Endothelial cell of umbilical vein (primary cell): ENCODE data around the gene ARSB. TPM values are rescaled to one million over a fixed set of nuclear protein-coding genes. Genes with fewer than 3 reads are reported as not detected.

Experiments used
- BruUV-seq: library from RNA; stranded (reverse); fragments of 400-500 nt; replicated peaks from 2 replicates; lab custom pipeline; 2021; lab: Mats Ljungman, UMichigan
- CTCF ChIA-PET: fragments of 300-600, 350-600 bp; sonication (Branson Sonifier 250); formaldehyde crosslinking; loops from one replicate; lab custom pipeline; 2021; ENCODE audit warnings: antibody characterized with exemption, inconsistent platforms; lab: Charles Lee
- POLR2A ChIA-PET: fragments of 300-600, 350-600 bp; sonication (Branson Sonifier 250); formaldehyde crosslinking; loops from one replicate; lab custom pipeline; 2021; ENCODE audit warnings: antibody characterized with exemption, inconsistent platforms; lab: Charles Lee
- DNase-seq: peaks from one replicate; pipeline ENCODE4 v3.0.0-alpha.2; 2011; ENCODE audit warnings: low read depth, low spot score
- FAIRE-seq: peaks from 2 replicates; lab custom pipeline; 2011; peaks lifted over from hg19 to GRCh38; lab: Jason Lieb, UNC
- H2AFZ ChIP-seq: 2 replicates; pipeline ENCODE4 v1.6.0; 2012; ENCODE audit warnings: low read depth, low read length, control low read depth, inconsistent platforms
- H3K27ac ChIP-seq: 2 replicates; pipeline ENCODE4 v1.5.1; 2011; ENCODE audit warnings: low read depth, mild to moderate bottlenecking, control low read depth, low read length, moderate library complexity; ENCODE audit not compliant: insufficient read depth
- H3K27me3 ChIP-seq, 2 experiments: 2 replicates each; pipeline versions ENCODE4 v1.6.0 to v1.6.1; 2011; ENCODE audit warnings: low read length in 2 of 2, mixed read lengths in 1 of 2; ENCODE audit not compliant: control insufficient read depth in 2 of 2, insufficient read depth in 2 of 2
- H3K36me3 ChIP-seq, 2 experiments: 2 replicates in 1 of 2; 3 replicates in 1 of 2; pipeline ENCODE4 v1.5.1; 2011; ENCODE audit warnings: low read length in 2 of 2, mild to moderate bottlenecking in 1 of 2, moderate library complexity in 1 of 2; ENCODE audit not compliant: control insufficient read depth in 2 of 2, insufficient read depth in 2 of 2; ENCODE audit errors: extremely low read depth in 1 of 2
- H3K4me1 ChIP-seq: 3 replicates; pipeline ENCODE4 v1.5.1; 2011; ENCODE audit warnings: mild to moderate bottlenecking, low read length; ENCODE audit not compliant: control insufficient read depth, insufficient read depth; ENCODE audit errors: extremely low read depth
- H3K4me2 ChIP-seq: 2 replicates; pipeline ENCODE4 v1.6.1; 2011; ENCODE audit warnings: low read length, control low read depth, mixed read lengths; ENCODE audit not compliant: insufficient read depth
- H3K4me3 ChIP-seq, 3 experiments: fragments of 200-600 bp in 1 of 3; sonication (generic), shearing (Covaris generic) in 1 of 3; replicated peaks in 1 of 3; 2 replicates each; pipeline ENCODE4 v1.5.1; 2011 to 2016; ENCODE audit warnings: control low read depth in 3 of 3, low read length in 3 of 3, mild to moderate bottlenecking in 2 of 3, inconsistent platforms in 1 of 3, low read depth in 1 of 3, moderate library complexity in 1 of 3; ENCODE audit not compliant: insufficient read depth in 1 of 3
- H3K79me2 ChIP-seq: 2 replicates; pipeline ENCODE4 v1.6.0; 2012; ENCODE audit warnings: low read length, inconsistent platforms; ENCODE audit not compliant: control insufficient read depth, insufficient read depth
- H3K9ac ChIP-seq: replicated peaks from 2 replicates; pipeline ENCODE3; 2011; ENCODE audit warnings: low read length, control low read depth; ENCODE audit not compliant: insufficient read depth; ENCODE audit errors: extremely low read depth
- H3K9me1 ChIP-seq: replicated peaks from 3 replicates; pipeline ENCODE4 v1.6.0; 2011; ENCODE audit warnings: mild to moderate bottlenecking, low read length; ENCODE audit not compliant: control insufficient read depth, insufficient read depth; ENCODE audit errors: extremely low read depth
- H3K9me3 ChIP-seq: replicated peaks from 2 replicates; pipeline ENCODE4 v1.5.1; 2012; ENCODE audit warnings: low read length, inconsistent platforms; ENCODE audit not compliant: control insufficient read depth, insufficient read depth
- H4K20me1 ChIP-seq: replicated peaks from 2 replicates; pipeline ENCODE3; 2011; ENCODE audit warnings: mild to moderate bottlenecking, low read length; ENCODE audit not compliant: control insufficient read depth, insufficient read depth; ENCODE audit errors: extremely low read depth
- EZH2 ChIP-seq: IDR thresholded peaks from 2 replicates; pipeline ENCODE4 v1.6.1; 2012; ENCODE audit warnings: borderline replicate concordance, low read depth, mild to moderate bottlenecking, moderate library complexity, low read length, inconsistent platforms; ENCODE audit not compliant: severe bottlenecking
- FOS ChIP-seq: IDR thresholded peaks from 2 replicates; pipeline ENCODE4 v1.6.1; 2011; ENCODE audit warnings: mild to moderate bottlenecking, low read length, moderate library complexity, borderline replicate concordance; ENCODE audit not compliant: insufficient read depth
- GATA2 ChIP-seq: IDR thresholded peaks from 2 replicates; pipeline ENCODE4 v1.7.0; 2011; ENCODE audit warnings: low read depth, mild to moderate bottlenecking, moderate library complexity, mixed read lengths, low read length; ENCODE audit not compliant: insufficient read length, insufficient read depth
- JUN ChIP-seq: IDR thresholded peaks from 2 replicates; pipeline ENCODE4 v1.6.1; 2011; ENCODE audit warnings: borderline replicate concordance, low read depth; ENCODE audit not compliant: insufficient read length, insufficient read depth
- MYC ChIP-seq: IDR thresholded peaks from one replicate; pipeline ENCODE4 v1.6.1; 2011; ENCODE audit warnings: mild to moderate bottlenecking, low read depth, low read length
- POLR2A ChIP-seq: IDR thresholded peaks from 2 replicates; pipeline ENCODE4 v1.6.1; 2012; ENCODE audit warnings: low read depth, mild to moderate bottlenecking, control low read depth, low read length
- POLR2AphosphoS5 ChIP-seq: IDR thresholded peaks from 2 replicates; pipeline ENCODE4 v1.6.1; 2012; ENCODE audit warnings: low read depth, mild to moderate bottlenecking, control low read depth, low read length, moderate library complexity; ENCODE audit not compliant: insufficient read depth
- dilution Hi-C: fragments of 300-500 bp; cut with MboI; formaldehyde crosslinking; loops from one replicate; pipeline ENCODE4 v1.15.0; 2019; ENCODE audit warnings: low sequenced_read_pairs; ENCODE audit not compliant: extremely low pct_ligation_motif_present
- intact Hi-C: fragments of 100-400 bp; cut with micrococcal nuclease; formaldehyde crosslinking; loops from one replicate; pipeline ENCODE4 v1.10.0; 2022
- polyA plus RNA-seq, 4 experiments: library from polyadenylated mRNA; depleted of rRNA in 3 of 4; stranded (reverse) in 3 of 4; unstranded in 1 of 4; fragments of >200 nt; gene quantifications; 2 replicates each; pipeline versions ENCODE4 v1.2.1 to v1.2.3, GENCODE V29; 2011 to 2012; ENCODE audit warnings: missing spikeins in 1 of 4
- total RNA-seq: library from RNA; stranded (reverse); gene quantifications from 2 replicates; pipeline ENCODE4 v1.2.3, GENCODE V29; 2021
- TF ChIP-seq, protein P1 (sequence below), 2 donors: IDR thresholded peaks; 1 replicate in 1 of 2; 2 replicates in 1 of 2; pipeline ENCODE4 v1.5.1; 2011; ENCODE audit warnings: low read length in 2 of 2, mild to moderate bottlenecking in 2 of 2, moderate library complexity in 2 of 2, control low read depth in 1 of 2, inconsistent platforms in 1 of 2, low read depth in 1 of 2; ENCODE audit not compliant: insufficient read depth in 1 of 2; ENCODE audit errors: extremely low read depth in 1 of 2
- TF ChIP-seq, protein P2 (sequence below): IDR thresholded peaks from 2 replicates; pipeline ENCODE4 v1.6.1; 2011; ENCODE audit not compliant: insufficient read depth, insufficient read length

ARSB gene
- total and polyA plus RNA-seq, 2 donors (not counting 3 experiments of a cell fraction or from before 2014, with no cell fraction given): 17.2 to 25.8 TPM

DNA sequence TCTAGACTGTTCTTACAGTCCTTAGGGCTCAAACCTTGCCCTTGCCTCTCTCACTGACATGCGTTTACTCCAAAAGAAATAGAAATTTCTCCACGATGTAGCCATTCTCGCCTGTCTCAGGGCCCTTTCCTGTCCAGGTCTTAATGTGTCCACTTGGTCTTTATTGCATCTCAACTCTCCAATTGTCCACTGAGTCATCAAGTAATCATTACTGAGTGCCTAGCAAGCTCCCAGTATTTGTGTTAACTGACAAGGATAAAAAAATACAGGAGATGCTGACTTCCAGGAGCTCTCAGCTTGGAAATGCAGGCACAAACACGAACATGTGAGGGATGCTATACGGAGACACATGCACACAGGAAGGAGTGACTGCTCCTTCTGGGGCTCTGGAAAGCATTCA lies 147.3 kb downstream of the ARSB start:
- dilution Hi-C loops: no loop called here
- POLR2A ChIA-PET: no interaction called here
- no peak overlapping the region for H3K4me3 ChIP-seq
- H3K27me3 ChIP-seq: peaks cover 0 to 4% of the 10 kb centered on the region in 2 experiments
- H3K9ac ChIP-seq: no peak overlapping the region
- H3K36me3 ChIP-seq: no peaks in the 10 kb centered on the region
- no peaks in the 10 kb centered on the region for H4K20me1 ChIP-seq
- H3K9me3 ChIP-seq: no peaks in the 10 kb centered on the region
- FAIRE-seq: no peak
- no peaks in the 10 kb centered on the region for H3K79me2 ChIP-seq
- no peak for DNase-seq
- BruUV-seq: no TSS peak
- CTCF ChIA-PET: no interaction called here
- no peaks in the 10 kb centered on the region for H3K9me1 ChIP-seq
- H3K4me1 ChIP-seq: peaks cover 18% of the 10 kb centered on the region
- no peak overlapping the region for H2AFZ ChIP-seq
- no peak overlapping the region for H3K4me2 ChIP-seq
- H3K27ac ChIP-seq: no peak overlapping the region
- TF ChIP-seq, protein P1, sequence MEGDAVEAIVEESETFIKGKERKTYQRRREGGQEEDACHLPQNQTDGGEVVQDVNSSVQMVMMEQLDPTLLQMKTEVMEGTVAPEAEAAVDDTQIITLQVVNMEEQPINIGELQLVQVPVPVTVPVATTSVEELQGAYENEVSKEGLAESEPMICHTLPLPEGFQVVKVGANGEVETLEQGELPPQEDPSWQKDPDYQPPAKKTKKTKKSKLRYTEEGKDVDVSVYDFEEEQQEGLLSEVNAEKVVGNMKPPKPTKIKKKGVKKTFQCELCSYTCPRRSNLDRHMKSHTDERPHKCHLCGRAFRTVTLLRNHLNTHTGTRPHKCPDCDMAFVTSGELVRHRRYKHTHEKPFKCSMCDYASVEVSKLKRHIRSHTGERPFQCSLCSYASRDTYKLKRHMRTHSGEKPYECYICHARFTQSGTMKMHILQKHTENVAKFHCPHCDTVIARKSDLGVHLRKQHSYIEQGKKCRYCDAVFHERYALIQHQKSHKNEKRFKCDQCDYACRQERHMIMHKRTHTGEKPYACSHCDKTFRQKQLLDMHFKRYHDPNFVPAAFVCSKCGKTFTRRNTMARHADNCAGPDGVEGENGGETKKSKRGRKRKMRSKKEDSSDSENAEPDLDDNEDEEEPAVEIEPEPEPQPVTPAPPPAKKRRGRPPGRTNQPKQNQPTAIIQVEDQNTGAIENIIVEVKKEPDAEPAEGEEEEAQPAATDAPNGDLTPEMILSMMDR (IDR thresholded peaks at IDR 0.05; ENCODE audit: extremely low read depth in 1 of 2, insufficient read depth in 1 of 2, low read depth in 1 of 2, low read length in 2 of 2): no peak
- TF ChIP-seq JUN (no peak), POLR2A (no peak), GATA2 (no peak), EZH2 (no peak), MYC (no peak), POLR2AphosphoS5 (no peak), FOS (no peak)
- TF ChIP-seq, protein P2, sequence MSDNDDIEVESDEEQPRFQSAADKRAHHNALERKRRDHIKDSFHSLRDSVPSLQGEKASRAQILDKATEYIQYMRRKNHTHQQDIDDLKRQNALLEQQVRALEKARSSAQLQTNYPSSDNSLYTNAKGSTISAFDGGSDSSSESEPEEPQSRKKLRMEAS: no peak
- intact Hi-C loops: no loop called here
